NCI-H187 treated with DMSO at 0.1 percent for 48 hours (cell line): Measurements from ENCODE around the gene GNB1L.
"Not testable (repeated sequence)": the region's sequence is repeated elsewhere in the genome, so short reads cannot be mapped to it uniquely, and the experiment has no call there.

Experiments used
- DNase-seq: peaks from one replicate; lab custom pipeline; 2025; lab: John Stamatoyannopoulos, UW

GNB1L gene

DNA sequence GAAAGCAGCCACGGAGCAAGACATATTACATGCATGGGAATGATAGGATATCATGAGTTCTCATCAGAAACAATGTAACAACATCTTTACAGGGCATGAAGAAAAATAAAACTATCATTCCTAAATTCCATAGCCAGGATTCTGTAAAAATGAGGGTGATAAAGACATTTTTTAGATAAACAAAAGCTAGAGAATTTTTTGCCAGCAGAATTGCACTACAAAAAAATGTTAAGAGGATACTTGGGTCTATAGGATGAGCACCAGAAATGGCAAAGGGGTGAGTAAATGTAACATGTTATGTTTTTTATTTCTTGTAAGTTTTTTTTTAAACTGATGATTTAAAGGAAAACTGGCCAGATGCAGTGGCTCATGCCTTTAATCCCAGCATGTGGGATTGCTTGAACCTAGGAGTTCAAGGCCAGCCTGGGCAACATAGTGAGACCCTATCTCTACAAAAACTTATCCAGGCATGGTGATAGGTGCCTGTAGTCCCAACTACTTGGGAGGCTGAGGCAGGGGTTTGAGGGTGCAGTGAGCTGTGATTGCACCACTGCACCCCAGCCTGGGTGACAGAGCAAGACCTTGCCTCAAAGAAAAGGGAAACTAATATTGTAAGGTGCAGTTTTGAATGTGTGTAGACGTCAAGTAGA lies 60.9 kb downstream of the GNB1L start:
- no peak for DNase-seq

- no peak for DNase-seq
These were observed 61.5 kb downstream of the GNB1L start for GRCh38 chr22:19793161-19793560.

DNA sequence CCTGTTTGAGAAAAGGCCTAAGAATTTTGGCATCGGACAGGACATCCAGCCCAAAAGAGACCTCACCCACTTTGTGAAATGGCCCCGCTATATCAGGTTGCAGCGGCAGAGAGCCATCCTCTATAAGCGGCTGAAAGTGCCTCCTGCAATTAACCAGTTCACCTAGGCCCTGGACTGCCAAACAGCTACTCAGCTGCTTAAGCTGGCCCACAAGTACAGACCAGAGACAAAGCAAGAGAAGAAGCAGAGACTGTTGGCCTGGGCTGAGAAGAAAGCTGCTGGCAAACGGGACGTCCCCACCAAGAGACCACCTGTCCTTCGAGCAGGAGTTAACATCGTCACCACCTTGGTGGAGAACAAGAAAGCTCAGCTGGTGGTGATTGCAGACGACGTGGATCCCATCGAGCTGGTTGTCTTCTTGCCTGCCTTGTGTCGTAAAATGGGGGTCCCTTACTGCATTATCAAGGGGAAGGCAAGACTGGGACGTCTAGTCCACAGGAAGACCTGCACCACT lies 62.2 kb downstream of the GNB1L start:
- not testable (repeated sequence) for DNase-seq

DNA sequence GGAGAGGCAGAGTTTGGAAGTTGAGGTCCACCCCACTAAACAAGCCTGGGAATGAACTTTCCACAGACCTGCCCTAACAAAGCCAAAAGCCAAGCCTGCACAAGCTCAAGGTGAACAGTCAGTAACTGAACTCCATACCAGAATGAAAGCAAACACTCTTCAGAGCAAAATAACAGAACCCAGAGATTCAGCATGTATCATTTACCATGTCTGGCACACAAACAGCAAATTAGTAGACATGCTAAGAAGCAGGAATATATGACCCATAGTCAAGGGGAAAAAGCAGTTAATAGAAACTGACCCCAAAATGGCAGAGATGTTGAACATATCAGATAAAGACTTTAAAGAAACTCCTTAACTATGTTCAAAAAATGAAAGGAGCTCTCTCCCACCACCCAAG lies 62.8 kb downstream of the GNB1L start:
- no peak for DNase-seq

- no peak for DNase-seq
These were observed 63.4 kb downstream of the GNB1L start for GRCh38 chr22:19791243-19791642.

DNA sequence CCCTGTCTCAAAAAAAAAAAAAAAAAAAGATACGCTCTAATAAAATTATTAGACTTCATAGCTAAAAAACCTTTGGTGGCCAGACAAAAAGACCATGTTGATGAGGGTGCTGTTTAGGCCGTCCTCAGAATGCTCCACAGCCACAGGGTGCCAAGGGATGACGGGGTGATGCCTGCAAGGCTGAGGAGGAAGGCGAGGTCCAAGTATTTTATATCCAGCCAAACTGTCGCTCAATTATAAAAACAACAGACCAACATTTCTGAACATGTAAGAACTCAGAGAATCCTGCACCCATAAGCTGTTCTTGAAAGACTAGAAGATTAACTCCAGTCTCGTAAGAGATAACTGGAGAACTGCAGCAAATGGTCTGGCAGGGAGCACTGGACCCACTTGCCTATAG lies 64.8 kb downstream of the GNB1L start:
- no peak for DNase-seq

GRCh38 chr22:19789406-19789805 lies 65.3 kb downstream of the GNB1L start:
- DNase-seq: no peak

GRCh38 chr22:19788661-19789225 lies 65.9 kb downstream of the GNB1L start:
- DNase-seq: no peak

- no peak for DNase-seq
These were observed 66.9 kb downstream of the GNB1L start for GRCh38 chr22:19787849-19788141.

GRCh38 chr22:19786959-19787848 lies 67.5 kb downstream of the GNB1L start:
- DNase-seq: no peak

DNA sequence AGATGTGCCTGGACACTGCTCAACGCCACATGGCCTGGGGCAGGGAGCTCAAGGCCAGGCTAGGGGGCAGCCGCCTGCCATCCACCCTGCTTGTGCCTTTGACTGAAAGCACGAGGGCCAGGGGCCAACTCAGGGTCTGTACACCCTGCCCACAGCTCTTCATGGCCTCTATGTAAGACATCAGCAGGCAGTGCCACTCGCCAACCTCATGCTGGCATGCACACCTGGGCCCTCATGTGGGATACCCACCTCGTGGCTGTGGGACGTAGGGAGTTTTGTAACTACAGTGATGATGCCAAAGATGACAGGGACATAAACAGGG lies 68.4 kb downstream of the GNB1L start:
- no peak for DNase-seq

GRCh38 chr22:19785461-19786263 lies 69.0 kb downstream of the GNB1L start:
- DNase-seq: no peak

- no peak for DNase-seq
These were observed 70.1 kb downstream of the GNB1L start for GRCh38 chr22:19784384-19785175.

GRCh38 chr22:19783586-19784383 lies 70.9 kb downstream of the GNB1L start:
- no peak for DNase-seq

DNA sequence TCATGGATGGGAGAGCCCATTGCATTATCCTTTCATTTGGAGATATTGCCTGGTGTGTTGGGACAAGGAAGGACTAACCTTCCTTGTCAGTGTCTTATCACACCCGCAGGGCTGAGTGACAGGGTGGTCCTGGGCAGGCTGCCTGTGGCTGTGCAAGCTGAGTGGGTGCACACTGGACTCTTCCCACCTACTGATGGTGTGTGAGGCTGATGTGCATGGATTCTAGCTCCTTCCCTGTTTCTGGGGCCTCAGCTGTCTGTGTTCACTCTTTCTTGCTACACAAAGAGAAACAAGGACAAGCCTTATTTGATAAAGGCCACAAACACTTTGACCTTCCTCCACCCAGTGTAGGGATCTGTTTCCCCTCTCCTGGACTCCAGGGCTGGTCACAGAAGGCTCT lies 72.1 kb downstream of the GNB1L start:
- DNase-seq: no peak

DNA sequence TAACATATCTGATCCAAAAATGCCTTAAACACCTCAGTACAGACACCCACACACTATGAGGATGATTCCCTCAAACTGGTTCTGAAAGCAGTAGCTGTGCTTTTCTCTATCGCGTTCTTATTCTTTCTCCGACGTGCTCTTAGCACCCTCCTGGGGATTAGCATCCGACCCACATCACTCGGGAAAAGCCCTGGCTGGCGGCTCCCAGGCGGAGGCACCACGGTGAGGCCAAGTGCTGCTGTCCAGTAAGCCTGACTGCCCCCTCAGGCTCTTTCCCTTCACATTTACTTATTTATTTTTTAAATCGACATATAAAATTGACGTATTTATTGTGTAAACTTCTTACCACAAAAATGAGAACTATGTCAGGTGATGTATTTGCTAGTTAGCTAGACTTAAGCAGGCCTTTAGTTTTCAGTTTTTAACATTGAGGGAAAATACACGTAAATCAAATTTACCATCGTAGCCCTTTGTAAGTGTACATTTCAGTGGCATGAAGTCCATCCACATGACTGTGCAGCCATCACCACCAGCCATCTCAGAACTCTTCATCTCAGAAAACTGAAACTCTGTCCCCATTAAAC lies 74.9 kb downstream of the GNB1L start:
- no peak for DNase-seq

DNA sequence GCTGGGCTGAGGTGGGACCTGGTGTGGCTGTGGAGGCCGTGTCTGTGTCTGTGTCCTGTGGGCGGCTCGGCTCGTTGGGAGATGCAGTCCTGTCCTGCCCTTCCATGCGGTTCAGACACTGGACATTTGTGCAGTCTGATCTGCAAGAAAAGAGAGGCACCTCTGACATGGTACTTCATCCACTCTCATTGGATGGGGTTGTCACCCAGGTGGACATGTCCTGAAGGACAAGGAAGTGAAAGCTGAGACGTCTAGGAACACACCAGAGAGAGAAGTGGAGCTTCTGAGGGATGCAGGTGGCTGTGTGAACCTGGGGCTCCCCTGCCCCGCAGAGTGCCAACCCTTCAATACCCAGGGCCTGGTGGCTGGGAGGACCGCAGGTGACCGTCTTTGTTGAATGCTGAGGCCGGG lies 75.7 kb downstream of the GNB1L start:
- no peak for DNase-seq

- DNase-seq: not testable (repeated sequence)
These were observed 77.5 kb downstream of the GNB1L start for GRCh38 chr22:19777192-19777591.

- no peak for DNase-seq
These were observed 78.1 kb downstream of the GNB1L start for GRCh38 chr22:19776433-19777031.
